ENCODE data around the gene BCAS4. TPM values are rescaled to one million over a fixed set of nuclear protein-coding genes. Genes with fewer than 3 reads are reported as not detected.

The BCAS4 gene
- total RNA-seq, 1 donor from 2014 or later, result 4.3 TPM

GRCh38 chr20:50911030-50911429 is 116.2 kb downstream of the BCAS4 start:
- intact Hi-C loops (cut with DNase I), result no loop called here
- ATAC-seq, result no peak
- Histone ChIP-seq H3K27me3 (no peaks in the 10 kb centered on the region), H3K4me3 (no peak overlapping the region), H3K27ac (no peak overlapping the region), H3K9me3 (no peaks in the 10 kb centered on the region), H3K4me1 (peaks cover 29% of the 10 kb centered on the region), H3K36me3 (no peaks in the 10 kb centered on the region)
- no peak for TF ChIP-seq CTCF (IDR thresholded peaks at IDR 0.05)
- no peak for DNase-seq

GRCh38 chr20:50911716-50912115 is 116.9 kb downstream of the BCAS4 start:
- Histone ChIP-seq H3K9me3 (no peaks in the 10 kb centered on the region), H3K4me1 (peaks cover 35% of the 10 kb centered on the region), H3K36me3 (no peaks in the 10 kb centered on the region), H3K27ac (no peak overlapping the region), H3K27me3 (no peaks in the 10 kb centered on the region), H3K4me3 (no peak overlapping the region)
- DNase-seq (no peak), ATAC-seq (no peak)
- intact Hi-C loops (cut with DNase I), result no loop called here
- TF ChIP-seq CTCF (IDR thresholded peaks at IDR 0.05), result no peak

GRCh38 chr20:50913690-50914375 is 119.0 kb downstream of the BCAS4 start:
- H3K4me3 ChIP-seq, result no peak overlapping the region
- intact Hi-C loops (cut with DNase I), result no loop called here
- ATAC-seq (no peak), DNase-seq (no peak)
- no peak overlapping the region for H3K27ac ChIP-seq
- no peaks in the 10 kb centered on the region for H3K36me3 ChIP-seq
- H3K4me1 ChIP-seq, result peaks cover 55% of the 10 kb centered on the region
- no peaks in the 10 kb centered on the region for H3K27me3 ChIP-seq
- no peaks in the 10 kb centered on the region for H3K9me3 ChIP-seq
- TF ChIP-seq CTCF (IDR thresholded peaks at IDR 0.05), result no peak

- Histone ChIP-seq H3K4me1 (peaks cover 68% of the 10 kb centered on the region), H3K4me3 (no peak overlapping the region)
These were observed 120.6 kb downstream of the BCAS4 start for GRCh38 chr20:50915424-50915823.

GRCh38 chr20:50916257-50916656 is 121.4 kb downstream of the BCAS4 start:
- intact Hi-C loops (cut with DNase I), result no loop called here
- DNase-seq, result no peak
- Histone ChIP-seq H3K27me3 (no peaks in the 10 kb centered on the region), H3K36me3 (no peaks in the 10 kb centered on the region), H3K4me1 (peaks cover 73% of the 10 kb centered on the region), H3K27ac (no peak overlapping the region), H3K9me3 (no peaks in the 10 kb centered on the region), H3K4me3 (no peak overlapping the region)
- no peak for TF ChIP-seq CTCF (IDR thresholded peaks at IDR 0.05)
- peak; percentile 59 for ATAC-seq

More at GRCh38 chr20:50915424-50915823, 120.6 kb downstream of the BCAS4 start:
- ATAC-seq, result no peak
- no peak for DNase-seq
- no peaks in the 10 kb centered on the region for H3K36me3 ChIP-seq
- intact Hi-C loops (cut with DNase I), result no loop called here
- H3K27me3 ChIP-seq, result no peaks in the 10 kb centered on the region
- no peak overlapping the region for H3K27ac ChIP-seq
- no peak for TF ChIP-seq CTCF (IDR thresholded peaks at IDR 0.05)
- H3K9me3 ChIP-seq, result no peaks in the 10 kb centered on the region

- Histone ChIP-seq H3K27me3 (no peaks in the 10 kb centered on the region), H3K27ac (no peak overlapping the region), H3K4me3 (no peak overlapping the region), H3K36me3 (no peaks in the 10 kb centered on the region), H3K4me1 (peaks cover 73% of the 10 kb centered on the region), H3K9me3 (no peaks in the 10 kb centered on the region)
- intact Hi-C loops (cut with DNase I), result no loop called here
- DNase-seq (no peak), ATAC-seq (no peak)
- no peak for TF ChIP-seq CTCF (IDR thresholded peaks at IDR 0.05)
These were observed 122.1 kb downstream of the BCAS4 start for GRCh38 chr20:50916934-50917333.
